Cardiac muscle cell (in vitro differentiated cells and primary cell): Measurements from ENCODE around the gene ACO2. TPM values are rescaled to one million over a fixed set of nuclear protein-coding genes. Genes with fewer than 3 reads are reported as not detected.

Experiments used
- DNase-seq, 2 donors: peaks; one replicate each; pipeline versions ENCODE4 v3.0.0 to v3.0.0-alpha.2; 2010 to 2017; ENCODE audit warnings: low read depth in 1 of 2, low spot score in 1 of 2
- H3K27ac ChIP-seq: fragments of 200-600 bp; sonication (generic); 2 replicates; pipeline ENCODE4 v1.5.1; 2016
- H3K27me3 ChIP-seq: fragments of 200-600 bp; sonication (generic); 2 replicates; pipeline ENCODE4 v1.6.0; 2016; ENCODE audit warnings: control low read depth
- H3K36me3 ChIP-seq: fragments of 200-600 bp; sonication (generic); 2 replicates; pipeline ENCODE4 v1.5.1; 2016; ENCODE audit warnings: control low read depth
- H3K4me1 ChIP-seq: fragments of 200-600 bp; sonication (generic); 2 replicates; pipeline ENCODE4 v1.8.1; 2017; ENCODE audit warnings: low read depth, mild to moderate bottlenecking, mixed run types
- H3K4me3 ChIP-seq: fragments of 200-600 bp; sonication (generic); 2 replicates; pipeline ENCODE4 v1.5.1; 2016; ENCODE audit warnings: mild to moderate bottlenecking
- H3K9me3 ChIP-seq: fragments of 200-600 bp; sonication (generic); 2 replicates; pipeline ENCODE4 v1.5.1; 2017; ENCODE audit warnings: low read depth, mild to moderate bottlenecking, control low read depth
- CTCF ChIP-seq: IDR thresholded peaks from 2 replicates; pipeline ENCODE4 v1.5.1; 2012; ENCODE audit warnings: low read depth, mild to moderate bottlenecking, low read length
- polyA plus RNA-seq: library from polyadenylated mRNA; unstranded; fragments of >200 nt; fragmentation: Nextera tagmentation; extraction: Ambion mirVana; gene quantifications from 2 replicates; pipeline ENCODE4 v1.2.1, GENCODE V29; 2016
- total RNA-seq: library from RNA; depleted of rRNA; stranded (reverse); fragments of >200 nt; gene quantifications from 2 replicates; pipeline ENCODE4 v1.2.3, GENCODE V29; 2016

The ACO2 gene
- total and polyA plus RNA-seq, 2 experiments from 2014 or later = 183 to 328 TPM

- peaks cover 8% of the 10 kb centered on the region for H3K4me1 ChIP-seq
- DNase-seq = peak in 1 of 2 donors; percentile 39
- no peak for TF ChIP-seq CTCF
- H3K27ac ChIP-seq = peak overlapping the region; percentile 0
- no peak overlapping the region for H3K4me3 ChIP-seq
- no peaks in the 10 kb centered on the region for H3K9me3 ChIP-seq
- no peaks in the 10 kb centered on the region for H3K27me3 ChIP-seq
- H3K36me3 ChIP-seq = no peaks in the 10 kb centered on the region
Measured at GRCh38 chr22:41478891-41479521, 10.1 kb downstream of the ACO2 start.

GRCh38 chr22:41479671-41480396 is 10.9 kb downstream of the ACO2 start:
- H3K27me3 ChIP-seq = no peaks in the 10 kb centered on the region
- no peaks in the 10 kb centered on the region for H3K9me3 ChIP-seq
- H3K27ac ChIP-seq = peak overlapping the region; percentile 0
- no peaks in the 10 kb centered on the region for H3K36me3 ChIP-seq
- peak in 1 of 2 donors; percentile 38 for DNase-seq
- peaks cover 8% of the 10 kb centered on the region for H3K4me1 ChIP-seq
- H3K4me3 ChIP-seq = no peak overlapping the region
- no peak for TF ChIP-seq CTCF

- no peaks in the 10 kb centered on the region for H3K36me3 ChIP-seq
- TF ChIP-seq CTCF = no peak
- no peak for DNase-seq
- peaks cover 8% of the 10 kb centered on the region for H3K4me1 ChIP-seq
- peak overlapping the region; percentile 14 for H3K27ac ChIP-seq
- no peak overlapping the region for H3K4me3 ChIP-seq
- no peaks in the 10 kb centered on the region for H3K27me3 ChIP-seq
- no peaks in the 10 kb centered on the region for H3K9me3 ChIP-seq
Measured at GRCh38 chr22:41480397-41480735, 11.4 kb downstream of the ACO2 start.

- H3K27me3 ChIP-seq = no peaks in the 10 kb centered on the region
- H3K36me3 ChIP-seq = no peaks in the 10 kb centered on the region
- peak overlapping the region; percentile 14 for H3K27ac ChIP-seq
- peaks cover 8% of the 10 kb centered on the region for H3K4me1 ChIP-seq
- no peak for DNase-seq
- H3K9me3 ChIP-seq = no peaks in the 10 kb centered on the region
- H3K4me3 ChIP-seq = no peak overlapping the region
- TF ChIP-seq CTCF = no peak
Measured at GRCh38 chr22:41481131-41481830, 12.4 kb downstream of the ACO2 start.

- no peaks in the 10 kb centered on the region for H3K36me3 ChIP-seq
- peaks cover 8% of the 10 kb centered on the region for H3K4me1 ChIP-seq
- no peaks in the 10 kb centered on the region for H3K27me3 ChIP-seq
- H3K9me3 ChIP-seq = no peaks in the 10 kb centered on the region
- no peak for TF ChIP-seq CTCF
- no peak overlapping the region for H3K4me3 ChIP-seq
- no peak overlapping the region for H3K27ac ChIP-seq
- DNase-seq = no peak
Measured at GRCh38 chr22:41481925-41482318, 13.0 kb downstream of the ACO2 start.
